CD4-positive, alpha-beta T cell (primary cell): ENCODE data around the gene NAA16. TPM values are rescaled to one million over a fixed set of nuclear protein-coding genes. Genes with fewer than 3 reads are reported as not detected.

ENCODE experiments used
- ATAC-seq: fragments of 200-7000 bp; cut with Tn5 transposase; one replicate; pipeline ENCODE4 v1.10.0; 2022; ENCODE audit warnings: mild to moderate bottlenecking; ENCODE audit not compliant: poor library complexity
- CTCF ChIA-PET: fragments of 350-600 bp; sonication (Branson Sonifier 250); formaldehyde crosslinking; loops from one replicate; lab custom pipeline; 2021; ENCODE audit warnings: antibody characterized with exemption, inconsistent platforms; lab: Charles Lee
- POLR2A ChIA-PET: fragments of 350-600 bp; sonication (Branson Sonifier 250); formaldehyde crosslinking; loops from one replicate; lab custom pipeline; 2021; ENCODE audit warnings: antibody characterized with exemption, inconsistent platforms; lab: Charles Lee
- DNase-seq, 14 experiments: peaks; one replicate each; pipeline ENCODE4 v3.0.0-alpha.2; 2013 to 2020; ENCODE audit warnings: mixed read lengths in 2 of 14
- H3K27ac ChIP-seq, 2 donors: one replicate each; pipeline versions ENCODE4 v1.5.1 to v1.7.0; 2013; ENCODE audit warnings: low read length in 2 of 2, low read depth in 1 of 2, mild to moderate bottlenecking in 1 of 2
- H3K27me3 ChIP-seq, 2 experiments: 1 replicate in 1 of 2; 2 replicates in 1 of 2; pipeline versions ENCODE4 v1.6.1 to v1.7.0; 2013; ENCODE audit warnings: low read length in 2 of 2, control low read depth in 1 of 2, mild to moderate bottlenecking in 1 of 2, moderate library complexity in 1 of 2; ENCODE audit not compliant: insufficient read depth in 2 of 2, control insufficient read depth in 1 of 2
- H3K36me3 ChIP-seq: one replicate; pipeline ENCODE4 v1.6.1; 2013; ENCODE audit warnings: low read length, control low read depth; ENCODE audit not compliant: insufficient read depth
- H3K4me1 ChIP-seq: one replicate; pipeline ENCODE4 v1.6.1; 2013; ENCODE audit warnings: low read length, control low read depth; ENCODE audit not compliant: insufficient read depth
- H3K4me3 ChIP-seq: one replicate; pipeline ENCODE4 v1.5.1; 2013; ENCODE audit warnings: mild to moderate bottlenecking, low read length, moderate library complexity
- H3K9me3 ChIP-seq, 2 experiments: 1 replicate in 1 of 2; 2 replicates in 1 of 2; pipeline versions ENCODE4 v1.6.1 to v1.7.0; 2013; ENCODE audit warnings: low read length in 2 of 2, mild to moderate bottlenecking in 2 of 2, control low read depth in 1 of 2, moderate library complexity in 1 of 2; ENCODE audit not compliant: control insufficient read depth in 1 of 2, insufficient read depth in 1 of 2
- H3K27ac Mint-ChIP-seq: one replicate; pipeline ENCODE4 v1.8.0; 2020; ENCODE audit warnings: mixed read lengths
- H3K27me3 Mint-ChIP-seq: one replicate; pipeline ENCODE4 v1.8.0; 2021; ENCODE audit warnings: mixed read lengths
- H3K36me3 Mint-ChIP-seq: one replicate; pipeline ENCODE4 v1.8.0; 2021; ENCODE audit warnings: low read depth, mixed read lengths
- H3K4me1 Mint-ChIP-seq: one replicate; pipeline ENCODE4 v1.8.0; 2021; ENCODE audit warnings: low read depth, mixed read lengths
- H3K4me3 Mint-ChIP-seq: one replicate; pipeline ENCODE4 v1.8.0; 2020; ENCODE audit warnings: mild to moderate bottlenecking, mixed read lengths
- H3K9me3 Mint-ChIP-seq: one replicate; pipeline ENCODE4 v1.8.0; 2020; ENCODE audit warnings: mixed read lengths
- intact Hi-C, 2 experiments: fragments of 100-400 bp; cut with DNase I in 1 of 2; cut with micrococcal nuclease in 1 of 2; formaldehyde crosslinking; loops; one replicate each; pipeline versions ENCODE4 v1.15.1 to v1.9.0; 2023 to 2025; cut with DNase I, micrococcal nuclease
- total RNA-seq, 174 experiments: library from RNA in 2 of 174; stranded (reverse) in 2 of 174; gene quantifications; one replicate each; pipeline ENCODE4 v1.2.3 and lab custom pipeline; 2021 to 2026
- TF ChIP-seq, protein P1 (sequence below): fragments of 200-600 bp; IDR thresholded peaks from one replicate; pipeline ENCODE4 v1.8.0; 2022; ENCODE audit warnings: antibody characterized with exemption, mild to moderate bottlenecking

The NAA16 gene
- total RNA-seq, 2 experiments from 2014 or later, result 76.9 to 80.5 TPM

DNA sequence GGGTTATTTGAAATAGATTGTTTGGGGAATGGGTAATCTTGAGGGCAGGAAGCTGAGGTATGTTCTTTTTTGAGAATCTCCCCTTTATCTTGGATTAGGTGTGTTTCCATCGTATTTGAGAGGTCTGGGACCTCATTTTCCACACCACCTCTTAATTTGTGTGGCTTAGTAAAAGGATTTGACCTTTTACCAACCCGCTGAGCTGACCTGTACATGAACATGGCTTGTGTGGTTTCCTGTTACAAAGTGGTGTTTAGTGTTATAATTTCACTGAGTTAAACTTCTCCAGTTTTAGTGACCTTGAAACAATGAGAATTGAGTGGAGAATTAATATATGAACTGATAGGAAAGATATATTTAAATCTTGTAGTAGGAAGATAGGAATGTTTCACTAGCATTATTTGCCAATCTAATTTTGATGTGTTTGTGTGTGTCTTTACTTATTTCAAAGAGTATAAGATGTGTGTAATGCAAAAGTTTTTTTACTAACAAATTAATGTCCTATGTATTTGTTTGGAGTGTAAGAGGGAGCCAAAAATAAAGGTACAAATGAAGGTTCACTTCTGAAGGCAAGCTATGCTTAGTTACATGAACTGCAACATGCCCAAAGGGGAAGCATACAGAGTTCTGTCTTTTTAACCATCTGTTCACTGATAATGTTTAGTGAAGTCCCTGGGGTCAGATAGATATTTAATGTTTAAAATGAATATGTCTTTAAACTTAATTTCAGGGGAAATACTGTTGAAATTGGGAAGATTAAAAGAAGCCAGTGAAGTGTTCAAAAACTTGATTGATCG is 17.1 kb downstream of the NAA16 start:
- no peak for ATAC-seq
- Histone ChIP-seq H3K27me3 (no peaks in the 10 kb centered on the region), H3K4me1 (peaks cover 8% of the 10 kb centered on the region), H3K36me3 (peaks cover 42% of the 10 kb centered on the region), H3K4me3 (no peak overlapping the region), H3K9me3 (no peaks in the 10 kb centered on the region), H3K27ac (no peak overlapping the region)
- Mint-ChIP-seq H3K27me3 (no peaks in the 10 kb centered on the region), H3K4me3 (no peak overlapping the region), H3K27ac (peak overlapping the region; percentile 32), H3K36me3 (peaks cover 93% of the 10 kb centered on the region), H3K9me3 (no peaks in the 10 kb centered on the region), H3K4me1 (peaks cover 56% of the 10 kb centered on the region)
- ChIA-PET CTCF (interaction anchor here (0.6 kb wide), 1 partner anchor 137 kb away, joined by 4 read pairs; no protein-coding TSS in a partner anchor), POLR2A (interaction anchor here (0.6 to 1.3 kb wide), 2 partner anchors 13 to 134 kb away, joined by 3 read pairs; no protein-coding TSS in a partner anchor)
- TF ChIP-seq, protein P1, sequence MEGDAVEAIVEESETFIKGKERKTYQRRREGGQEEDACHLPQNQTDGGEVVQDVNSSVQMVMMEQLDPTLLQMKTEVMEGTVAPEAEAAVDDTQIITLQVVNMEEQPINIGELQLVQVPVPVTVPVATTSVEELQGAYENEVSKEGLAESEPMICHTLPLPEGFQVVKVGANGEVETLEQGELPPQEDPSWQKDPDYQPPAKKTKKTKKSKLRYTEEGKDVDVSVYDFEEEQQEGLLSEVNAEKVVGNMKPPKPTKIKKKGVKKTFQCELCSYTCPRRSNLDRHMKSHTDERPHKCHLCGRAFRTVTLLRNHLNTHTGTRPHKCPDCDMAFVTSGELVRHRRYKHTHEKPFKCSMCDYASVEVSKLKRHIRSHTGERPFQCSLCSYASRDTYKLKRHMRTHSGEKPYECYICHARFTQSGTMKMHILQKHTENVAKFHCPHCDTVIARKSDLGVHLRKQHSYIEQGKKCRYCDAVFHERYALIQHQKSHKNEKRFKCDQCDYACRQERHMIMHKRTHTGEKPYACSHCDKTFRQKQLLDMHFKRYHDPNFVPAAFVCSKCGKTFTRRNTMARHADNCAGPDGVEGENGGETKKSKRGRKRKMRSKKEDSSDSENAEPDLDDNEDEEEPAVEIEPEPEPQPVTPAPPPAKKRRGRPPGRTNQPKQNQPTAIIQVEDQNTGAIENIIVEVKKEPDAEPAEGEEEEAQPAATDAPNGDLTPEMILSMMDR, result no peak
- no peak for DNase-seq
- intact Hi-C loops, result no loop called here

DNA sequence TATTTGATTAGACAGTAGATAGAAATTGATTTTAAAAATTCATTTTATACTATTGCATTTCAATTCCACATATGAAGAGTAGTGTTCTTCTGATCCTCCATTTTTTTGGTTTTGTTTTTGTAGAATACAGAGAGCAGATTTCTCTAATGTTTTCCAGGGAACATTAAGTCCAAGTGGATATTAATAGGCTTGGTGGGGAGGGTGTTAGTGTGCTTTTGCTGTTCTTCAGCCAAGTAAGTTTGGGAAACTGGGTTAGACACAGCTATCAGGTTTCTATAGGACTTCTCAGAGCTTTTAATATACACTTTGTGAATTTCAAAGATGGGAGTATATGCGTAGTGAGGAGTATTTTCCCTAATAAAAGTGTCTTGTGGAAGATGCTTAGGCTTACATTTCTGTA is 21.8 kb downstream of the NAA16 start:
- H3K36me3 Mint-ChIP-seq, result peaks cover 84% of the 10 kb centered on the region

DNA sequence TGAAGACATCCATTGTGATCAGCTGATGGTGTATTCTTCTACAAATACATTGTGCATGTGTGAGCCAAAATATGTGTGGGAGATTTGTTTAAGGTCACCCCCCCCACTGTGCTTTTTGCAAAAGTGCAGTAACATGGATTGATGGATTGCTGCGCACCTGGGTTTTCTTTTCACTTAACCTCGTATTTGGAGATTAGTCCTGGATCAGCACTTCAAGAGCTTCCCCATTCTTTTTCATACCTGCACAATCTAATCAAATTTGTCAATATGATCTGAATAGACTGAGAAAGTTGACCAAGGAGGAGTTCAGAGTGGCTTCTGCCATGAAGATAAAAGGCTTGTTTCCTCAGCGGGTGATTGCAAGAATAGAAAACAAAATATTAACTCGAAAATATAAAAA is 23.7 kb downstream of the NAA16 start:
- no peaks in the 10 kb centered on the region for H3K27me3 ChIP-seq
- H3K9me3 ChIP-seq, result no peaks in the 10 kb centered on the region
- H3K27me3 Mint-ChIP-seq, result no peaks in the 10 kb centered on the region
- DNase-seq, result no peak
- CTCF ChIA-PET, result no interaction called here
- intact Hi-C loops, result no loop called here
- TF ChIP-seq, protein P1, result no peak
- no peak for ATAC-seq
- peaks cover 55% of the 10 kb centered on the region for H3K4me1 Mint-ChIP-seq
- H3K9me3 Mint-ChIP-seq, result no peaks in the 10 kb centered on the region
- peaks cover 34% of the 10 kb centered on the region for H3K36me3 ChIP-seq
- H3K27ac ChIP-seq, result no peak overlapping the region
- H3K4me3 Mint-ChIP-seq, result no peak overlapping the region
- no peak overlapping the region for H3K4me3 ChIP-seq
- POLR2A ChIA-PET, result no interaction called here
- H3K36me3 Mint-ChIP-seq, result peaks cover 84% of the 10 kb centered on the region
- no peak overlapping the region for H3K27ac Mint-ChIP-seq
- no peaks in the 10 kb centered on the region for H3K4me1 ChIP-seq

More for the DNA sequence above, 21.8 kb downstream of the NAA16 start:
- Histone ChIP-seq H3K27me3 (no peaks in the 10 kb centered on the region), H3K27ac (no peak overlapping the region), H3K4me3 (no peak overlapping the region), H3K9me3 (no peaks in the 10 kb centered on the region), H3K36me3 (peaks cover 32% of the 10 kb centered on the region), H3K4me1 (peaks cover 2% of the 10 kb centered on the region)
- no peak overlapping the region for H3K27ac Mint-ChIP-seq
- no peaks in the 10 kb centered on the region for H3K27me3 Mint-ChIP-seq
- peaks cover 64% of the 10 kb centered on the region for H3K4me1 Mint-ChIP-seq
- ChIA-PET CTCF (no interaction called here), POLR2A (interaction anchor here (0.7 kb wide), 1 partner anchor 12 kb away, joined by 3 read pairs; no protein-coding TSS in a partner anchor)
- H3K4me3 Mint-ChIP-seq, result no peak overlapping the region
- TF ChIP-seq, protein P1, result no peak
- no peak for DNase-seq
- no peaks in the 10 kb centered on the region for H3K9me3 Mint-ChIP-seq
- intact Hi-C loops, result no loop called here
- no peak for ATAC-seq
